ENCODE data around the gene MCC.
A peak's percentile ranks its signal among the peaks of the same experiment; 100 is the strongest.

The MCC gene

DNA sequence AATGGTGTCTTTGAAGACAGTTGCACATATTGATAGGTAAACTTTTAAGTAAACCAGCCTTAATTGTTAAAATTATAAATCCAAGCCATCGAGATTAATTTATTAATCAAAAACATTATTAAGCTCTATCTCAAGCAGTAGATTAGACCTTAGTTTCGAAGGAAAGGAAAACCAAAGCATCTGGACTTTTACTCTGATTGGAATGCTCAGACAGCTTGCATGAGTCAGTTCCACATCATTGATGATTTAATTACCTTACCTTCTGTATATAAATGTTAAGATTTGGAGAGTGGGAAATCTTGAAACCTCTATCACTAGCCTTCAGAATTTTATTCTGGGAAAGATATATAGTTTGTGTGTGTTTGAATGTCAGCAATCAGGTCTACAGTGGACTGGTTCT lies 487.8 kb downstream of the MCC start:
- no peak for DNase-seq

GRCh38 chr5:112998296-112998695 lies 490.0 kb downstream of the MCC start:
- DNase-seq: no peak

DNA sequence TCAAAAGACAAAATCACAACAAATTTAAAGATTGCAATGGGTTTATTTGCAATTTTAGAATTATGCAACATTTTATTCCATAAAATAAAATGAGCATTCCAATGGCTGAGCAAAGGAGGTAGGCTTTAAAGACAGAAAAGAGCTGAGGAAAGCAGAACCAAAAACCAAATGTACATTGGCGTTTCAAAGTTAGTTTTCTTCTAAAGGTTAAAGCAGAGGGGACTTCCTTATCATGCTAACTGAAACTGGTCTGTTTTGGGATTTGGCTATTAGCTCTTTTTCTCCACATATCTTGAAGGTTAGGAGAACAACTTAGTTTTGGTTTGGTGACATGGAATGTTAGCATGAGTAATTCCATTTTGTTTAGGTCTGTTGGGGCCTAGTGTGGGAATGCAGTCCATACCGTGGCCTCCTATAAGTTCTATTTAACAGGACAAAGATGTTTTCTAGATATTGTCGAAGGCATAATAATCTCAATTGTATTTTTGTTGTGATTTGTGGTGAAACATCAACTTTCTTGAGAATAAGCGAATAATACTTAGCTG lies 491.4 kb downstream of the MCC start:
- no peak for DNase-seq

GRCh38 chr5:112995764-112996618 lies 492.3 kb downstream of the MCC start:
- peak; percentile 38 for DNase-seq

DNA sequence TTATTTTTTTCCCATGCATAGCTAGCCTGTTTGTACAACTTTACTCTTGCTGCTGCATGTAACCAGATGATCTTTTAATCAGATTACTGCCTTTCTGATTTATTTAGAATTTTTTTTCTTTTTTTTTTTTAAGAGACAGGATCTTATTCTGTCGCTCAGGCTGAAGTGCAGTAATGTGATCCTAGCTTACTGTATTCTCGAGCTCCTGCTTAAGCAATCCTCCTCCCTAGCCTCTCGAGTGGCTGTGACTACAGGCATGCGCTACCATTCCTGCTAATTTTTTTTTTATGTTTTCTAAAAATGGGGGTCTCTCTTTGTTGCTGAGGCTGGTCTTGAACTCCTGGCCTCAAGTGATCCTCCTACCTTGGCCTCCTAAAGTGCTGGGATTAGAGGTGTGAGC lies 502.0 kb downstream of the MCC start:
- DNase-seq: no peak

DNA sequence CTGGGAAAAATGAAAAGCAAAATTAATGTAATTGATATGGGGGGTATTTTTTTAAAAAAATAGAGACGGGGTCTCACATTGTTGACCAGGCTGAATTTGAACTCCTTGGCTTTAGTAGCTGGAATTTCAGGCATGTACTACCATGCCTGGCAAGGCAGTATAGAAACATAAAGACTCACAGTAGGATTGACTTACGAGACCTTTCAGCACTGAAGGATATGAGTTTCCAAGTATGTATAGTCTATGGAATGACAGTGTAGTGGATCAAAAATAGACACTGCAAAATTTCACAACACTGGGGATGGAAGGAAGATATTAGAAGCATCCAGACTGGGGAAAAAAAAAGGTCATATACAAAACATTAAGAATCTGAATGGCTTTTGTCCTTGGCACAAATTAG lies 504.9 kb downstream of the MCC start:
- DNase-seq: no peak

- no peak for DNase-seq
Observed at GRCh38 chr5:112979723-112980122, 508.5 kb downstream of the MCC start.

DNA sequence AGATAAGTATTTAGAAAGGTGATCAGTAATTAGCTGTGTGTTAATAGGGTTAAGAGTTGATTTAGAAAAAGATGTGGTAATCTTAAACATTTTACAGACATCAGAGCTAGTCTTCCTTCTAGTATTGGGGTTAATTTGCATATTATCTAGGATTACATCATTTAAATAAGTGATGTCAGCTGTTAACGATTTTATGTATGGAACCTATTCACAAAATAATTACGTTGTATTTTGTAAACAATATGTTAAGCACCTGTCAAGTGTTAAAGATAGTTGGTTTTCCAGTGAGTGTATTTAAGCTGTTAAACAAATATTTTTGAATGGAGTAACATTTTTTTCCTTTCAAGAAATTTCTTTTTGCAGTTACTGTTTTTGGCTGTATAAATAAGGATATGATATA lies 509.4 kb downstream of the MCC start:
- no peak for DNase-seq

DNA sequence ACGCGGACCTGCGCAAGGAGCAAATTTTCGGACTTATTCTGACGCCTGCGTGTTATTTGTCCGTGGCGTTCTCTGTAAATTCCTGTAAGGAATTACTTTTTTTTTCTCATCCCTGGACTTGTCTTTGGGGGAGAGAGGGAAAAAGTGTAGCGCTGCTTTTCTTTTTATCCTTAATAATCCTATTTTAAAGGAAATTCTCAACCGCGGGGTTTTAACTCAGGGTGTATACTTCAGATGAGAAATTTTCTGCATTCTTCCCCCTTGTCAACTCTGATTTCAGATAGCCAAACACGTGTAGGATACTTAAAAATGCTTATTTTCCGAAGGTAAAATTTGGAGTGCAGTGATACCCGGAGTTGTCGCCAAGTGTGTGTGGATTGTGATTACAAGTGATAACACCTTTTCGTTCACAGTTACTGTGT lies 510.8 kb downstream of the MCC start:
- no peak for DNase-seq

DNA sequence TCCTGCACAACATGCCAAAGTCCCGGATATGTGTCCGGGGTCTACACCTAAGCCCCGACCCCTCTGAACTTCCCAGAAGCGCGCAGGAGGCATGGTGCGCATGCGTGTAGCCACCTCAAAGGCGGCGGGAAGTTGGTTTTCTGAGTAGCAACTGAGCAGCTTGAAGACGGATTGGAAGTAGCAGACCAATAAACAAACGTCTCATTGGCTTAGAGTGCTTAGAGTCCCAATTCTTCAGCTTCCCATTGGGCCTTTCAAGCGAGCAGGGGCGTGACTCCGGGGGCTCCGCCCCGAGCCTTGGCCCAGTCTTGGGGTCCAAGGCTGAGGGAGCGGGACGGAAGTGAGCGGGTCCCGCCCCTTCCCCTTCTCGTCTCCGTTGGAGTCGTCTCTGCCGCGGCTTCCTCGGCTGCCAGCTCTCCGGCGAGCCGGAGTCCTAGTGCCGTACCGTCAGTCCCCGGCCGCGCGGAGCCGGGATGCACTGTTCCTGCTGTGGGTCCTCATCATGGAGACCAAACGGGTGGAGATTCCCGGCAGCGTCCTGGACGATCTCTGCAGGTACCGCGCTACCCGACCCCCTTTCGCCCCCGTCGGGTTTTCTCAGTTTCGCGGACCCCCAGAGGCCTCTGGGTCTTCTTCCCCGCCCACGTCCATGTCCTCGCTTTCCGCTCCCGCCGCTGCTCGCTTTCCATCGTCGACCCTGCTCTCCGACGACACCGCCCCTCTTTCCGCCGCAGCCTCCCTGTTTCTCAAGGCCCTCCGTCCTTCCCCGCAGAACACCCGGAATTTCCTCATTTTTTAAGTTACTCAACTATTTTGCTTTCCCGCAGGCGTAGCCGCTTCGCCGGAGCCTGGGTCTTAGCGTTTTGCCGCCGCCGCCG lies 511.6 kb downstream of the MCC start, which contains the start of gene DCP2:
Gene DCP2, plus strand, starts transcription at position 367 of the 878 bp plus-strand sequence. Its CDS starts 136 bp downstream, at position 503.
- DNase-seq: peak; percentile 98

GRCh38 chr5:112975721-112976431 lies 512.4 kb downstream of the MCC start:
- no peak for DNase-seq

GRCh38 chr5:112974901-112975300 lies 513.4 kb downstream of the MCC start:
- no peak for DNase-seq

DNA sequence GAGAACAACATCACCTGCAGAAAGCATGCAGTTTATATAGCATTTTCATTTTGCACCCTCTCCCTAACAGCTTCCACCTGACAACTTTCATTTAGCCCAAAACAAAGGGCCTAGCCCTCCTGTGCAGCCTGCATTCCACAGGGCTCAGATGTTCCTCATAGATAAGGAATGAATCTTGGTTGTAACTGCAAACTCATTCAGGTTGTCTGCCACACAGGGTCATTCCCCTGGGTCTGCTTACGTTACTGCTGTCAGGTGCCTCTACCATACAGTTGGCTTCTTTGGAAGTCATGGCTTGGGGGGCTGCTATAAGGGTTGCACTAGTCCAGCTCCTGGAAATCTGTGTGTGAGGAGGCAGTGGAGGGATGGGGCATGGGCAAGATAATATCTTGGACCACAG lies 514.3 kb downstream of the MCC start:
- no peak for DNase-seq

- no peak for DNase-seq
Observed at GRCh38 chr5:112973036-112973435, 515.2 kb downstream of the MCC start.

Measured in NCI-H2029 (cell line).